ENCODE data around the gene ANKRD40.
A peak's percentile ranks its signal among the peaks of the same experiment; 100 is the strongest.
"Not testable (repeated sequence)": the region's sequence is repeated elsewhere in the genome, so short reads cannot be mapped to it uniquely, and the experiment has no call there.

The ANKRD40 gene

DNA sequence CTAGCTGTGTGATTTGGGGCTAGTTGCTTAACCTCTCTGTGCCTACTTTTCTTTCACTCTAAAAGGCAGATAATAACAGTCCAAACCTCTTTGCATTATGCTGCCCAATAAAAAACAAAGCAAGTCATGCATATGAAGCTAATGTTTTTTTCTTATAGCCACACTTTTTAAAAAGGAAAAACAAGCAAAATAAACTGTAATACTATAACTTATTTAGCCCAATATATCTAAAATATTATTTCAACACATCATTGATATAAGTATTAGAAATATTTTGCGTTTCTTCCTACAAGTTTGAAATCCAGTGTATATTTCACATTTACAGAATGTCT, 22.4 kb downstream of the ANKRD40 start:
- no peak for DNase-seq

DNA sequence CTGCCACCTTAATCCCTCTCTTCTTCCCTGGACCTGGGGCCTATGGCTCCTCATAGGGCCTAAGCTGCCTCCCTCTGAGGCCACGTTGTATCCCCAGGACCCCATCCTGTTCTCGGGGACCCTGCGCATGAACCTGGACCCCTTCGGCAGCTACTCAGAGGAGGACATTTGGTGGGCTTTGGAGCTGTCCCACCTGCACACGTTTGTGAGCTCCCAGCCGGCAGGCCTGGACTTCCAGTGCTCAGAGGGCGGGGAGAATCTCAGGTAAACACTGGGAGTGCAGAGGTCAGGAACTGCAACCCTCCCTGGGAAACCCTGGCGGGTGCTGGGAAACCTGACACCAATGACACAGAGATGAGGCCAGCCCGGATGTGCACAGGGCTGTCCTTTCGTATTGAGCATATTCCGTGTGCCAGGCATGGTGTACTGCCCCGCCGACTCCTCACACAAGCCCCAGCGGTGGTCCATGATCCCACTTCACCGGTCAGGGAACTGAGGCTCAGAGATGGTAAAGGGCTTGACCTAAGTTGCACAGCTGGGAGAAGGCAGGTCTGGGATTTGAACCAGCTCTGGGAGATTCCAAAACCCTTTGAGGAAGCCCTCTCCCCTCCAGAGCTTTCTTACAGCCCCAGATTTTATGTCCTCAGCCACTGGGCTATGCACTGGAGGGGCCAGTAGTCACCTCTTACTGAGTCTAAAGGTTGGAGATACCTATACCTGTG, 22.9 kb downstream of the ANKRD40 start:
- DNase-seq, result no peak

DNA sequence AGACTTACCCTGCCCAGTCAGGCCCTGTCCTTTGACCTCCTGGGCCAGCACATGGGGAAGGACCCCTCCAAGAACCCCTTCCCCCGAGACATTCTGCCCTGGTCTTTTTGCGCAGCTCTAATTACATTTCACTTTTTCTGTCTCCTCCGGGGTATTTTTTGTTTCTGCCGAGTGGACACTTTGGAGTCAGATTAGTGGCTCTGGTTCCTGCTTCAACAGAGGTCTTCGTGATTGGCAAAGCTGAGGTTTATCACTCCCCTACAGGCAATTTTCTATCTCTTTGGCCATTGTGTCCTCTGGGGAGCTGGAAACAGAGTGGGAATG, 23.5 kb downstream of the ANKRD40 start:
- no peak for DNase-seq

DNA sequence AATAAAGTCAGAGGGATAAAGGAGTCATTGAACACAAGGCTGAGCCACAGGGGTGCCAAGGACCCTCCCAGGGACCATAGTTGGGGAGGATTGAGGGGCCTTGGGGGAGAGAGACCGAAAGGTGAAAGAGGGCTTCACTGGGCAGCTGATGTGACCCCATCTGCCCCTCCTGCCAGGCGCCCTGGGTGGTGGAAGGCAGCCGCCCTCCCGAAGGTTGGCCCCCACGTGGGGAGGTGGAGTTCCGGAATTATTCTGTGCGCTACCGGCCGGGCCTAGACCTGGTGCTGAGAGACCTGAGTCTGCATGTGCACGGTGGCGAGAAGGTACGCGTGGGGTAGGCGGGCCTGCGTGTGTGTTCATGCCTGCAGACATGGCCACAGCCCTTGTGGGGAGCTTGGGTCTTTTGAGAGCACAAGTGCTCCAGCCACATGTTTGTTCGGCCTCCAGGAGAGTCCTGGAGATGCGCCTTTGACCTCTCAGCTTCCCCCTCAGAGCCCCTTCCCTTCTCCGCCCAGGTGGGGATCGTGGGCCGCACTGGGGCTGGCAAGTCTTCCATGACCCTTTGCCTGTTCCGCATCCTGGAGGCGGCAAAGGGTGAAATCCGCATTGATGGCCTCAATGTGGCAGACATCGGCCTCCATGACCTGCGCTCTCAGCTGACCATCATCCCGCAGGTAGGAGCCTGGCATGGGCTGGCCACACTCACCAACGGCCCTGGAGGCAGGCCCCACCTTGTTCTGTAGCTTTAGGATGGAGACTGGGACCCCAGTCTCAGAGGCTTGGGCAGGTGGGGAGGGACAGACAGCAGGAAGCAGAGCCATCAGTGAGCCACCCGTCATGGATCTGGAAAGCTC, 24.1 kb downstream of the ANKRD40 start:
- DNase-seq, result no peak

DNA sequence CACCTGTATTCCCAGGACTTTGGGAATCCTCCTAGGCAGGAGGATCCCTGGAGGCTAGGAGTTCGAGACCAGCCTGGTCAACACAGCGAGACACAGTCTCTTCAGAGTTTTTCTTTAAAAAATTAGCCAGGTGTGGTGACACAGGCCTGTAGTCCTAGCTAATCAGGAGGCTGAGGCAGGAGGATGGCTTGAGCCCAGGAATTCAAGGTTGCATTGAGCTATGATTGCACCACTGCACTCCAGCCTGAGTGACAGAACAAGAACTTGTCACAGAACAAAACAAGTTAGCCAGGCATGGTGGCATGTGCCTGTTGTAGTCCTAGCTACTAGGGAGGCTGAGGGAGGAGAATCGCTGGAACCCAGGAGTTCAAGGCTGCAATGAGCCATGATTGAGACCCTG, 24.8 kb downstream of the ANKRD40 start:
- no peak for DNase-seq

DNA sequence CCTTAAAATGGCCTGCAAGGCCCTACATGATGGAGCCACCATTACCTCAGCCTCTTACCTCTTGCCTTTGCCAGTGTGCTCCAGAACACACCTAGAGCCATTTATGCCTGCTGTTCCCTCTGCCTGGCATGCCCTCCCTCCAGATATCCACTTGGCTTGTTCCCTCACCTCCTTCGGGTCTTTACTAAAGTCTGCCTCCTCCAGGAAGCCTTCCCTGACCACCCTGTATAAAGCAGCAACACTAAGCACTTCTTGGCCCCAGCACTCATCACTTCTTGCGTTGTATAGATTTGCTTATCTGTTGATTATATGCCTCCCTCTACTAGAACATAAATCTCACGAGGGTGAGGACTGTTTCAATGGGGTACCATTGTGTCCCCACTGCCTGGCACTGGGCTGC, 25.3 kb downstream of the ANKRD40 start:
- DNase-seq, result no peak

DNA sequence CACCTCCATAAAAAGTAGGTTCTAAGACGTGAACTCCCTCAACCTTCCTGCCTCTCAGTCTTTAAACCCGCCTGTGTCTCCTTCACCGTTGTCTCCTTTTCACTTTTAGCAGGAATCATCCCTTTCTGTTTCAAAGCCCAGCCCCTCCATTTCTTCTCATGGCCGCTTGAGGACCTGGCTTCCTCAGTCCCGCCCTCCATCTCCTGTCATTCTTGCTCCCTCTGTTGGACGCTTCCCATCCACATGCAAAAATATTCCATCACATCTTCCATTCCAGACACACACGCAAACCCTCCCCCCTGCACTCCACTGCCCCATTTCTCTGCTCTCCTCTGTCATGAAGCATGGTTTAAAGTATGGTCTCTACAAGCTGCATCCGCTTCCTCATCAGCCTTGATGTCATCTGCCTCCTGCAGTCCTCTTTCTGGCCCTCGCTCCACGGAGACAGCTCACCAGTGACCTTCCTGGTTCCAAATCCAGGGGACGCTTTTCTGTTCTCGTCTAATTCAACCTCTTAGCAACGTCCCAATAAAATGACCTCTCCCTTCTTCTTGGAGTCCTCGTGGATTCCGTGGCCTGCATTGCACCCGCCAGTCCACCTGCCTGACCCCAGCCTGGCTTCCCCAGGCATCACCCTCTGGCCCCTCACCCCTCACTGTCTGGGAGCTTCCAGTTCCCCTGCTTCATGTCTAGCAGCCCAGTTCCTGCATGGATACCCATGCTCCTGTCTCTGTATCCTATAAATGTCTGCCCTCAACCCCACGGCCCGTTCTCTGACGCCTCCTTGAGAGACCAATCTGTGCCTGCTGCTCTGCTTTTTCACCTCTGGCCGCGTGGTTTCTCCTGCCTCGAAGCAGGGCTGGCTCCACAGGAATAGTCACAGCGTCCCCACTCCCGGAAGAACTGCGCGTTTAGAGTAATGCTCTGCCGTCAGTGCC, 26.2 kb downstream of the ANKRD40 start:
- DNase-seq, result peak; percentile 73

DNA sequence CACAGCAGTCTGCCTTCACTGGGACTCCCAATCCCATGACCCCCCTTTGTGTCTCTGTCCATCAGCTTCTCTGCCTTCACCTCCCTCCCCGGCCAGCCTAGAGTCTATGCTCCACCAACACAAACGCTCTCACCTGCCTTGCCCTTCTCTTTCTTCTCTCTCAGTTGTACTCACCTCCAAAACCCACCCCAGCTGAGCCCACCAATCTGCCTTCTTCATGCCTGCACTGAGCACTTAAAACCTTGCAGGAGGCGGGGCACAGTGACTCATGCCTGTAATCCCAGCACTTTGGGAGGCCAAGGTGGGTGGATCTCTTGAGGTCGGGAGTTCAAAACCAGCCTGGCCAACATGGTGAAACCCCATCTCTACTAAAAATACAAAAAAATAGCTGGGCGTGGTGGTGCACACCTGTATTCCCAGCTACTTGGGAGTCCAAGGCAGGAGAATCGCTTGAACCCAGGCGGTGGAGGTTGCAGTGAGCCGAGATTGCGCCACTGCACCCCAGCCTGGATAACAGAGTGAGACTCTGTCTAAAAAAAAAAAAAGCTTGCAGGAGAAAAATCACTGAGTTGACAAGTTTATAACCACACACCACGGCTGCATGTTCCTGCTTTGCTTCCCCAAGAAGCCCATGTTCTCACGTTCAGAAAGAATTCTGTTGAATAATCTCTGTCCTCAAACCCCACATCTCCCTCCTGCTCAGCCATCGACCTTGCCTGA, 27.0 kb downstream of the ANKRD40 start:
- DNase-seq, result not testable (repeated sequence)

DNA sequence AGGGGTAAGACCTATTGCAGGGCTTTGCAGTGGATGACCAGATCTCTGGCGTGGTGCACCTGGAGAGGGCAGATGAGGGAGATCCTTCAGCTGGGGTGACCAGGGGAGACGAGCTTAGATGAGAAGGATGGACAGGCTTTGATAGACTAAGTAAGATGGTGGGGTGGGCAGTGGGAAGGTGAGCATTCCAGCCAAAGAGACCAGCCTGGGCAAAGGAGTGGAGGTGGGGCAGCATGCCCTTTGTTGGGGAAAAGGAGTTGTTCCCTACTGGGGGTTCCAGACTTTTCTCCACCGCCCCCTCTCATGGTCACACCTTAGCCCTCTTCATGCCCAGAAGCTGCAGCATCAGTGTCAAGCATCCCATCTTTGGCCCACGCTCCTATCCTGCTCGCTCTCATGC, 27.6 kb downstream of the ANKRD40 start:
- no peak for DNase-seq

DNA sequence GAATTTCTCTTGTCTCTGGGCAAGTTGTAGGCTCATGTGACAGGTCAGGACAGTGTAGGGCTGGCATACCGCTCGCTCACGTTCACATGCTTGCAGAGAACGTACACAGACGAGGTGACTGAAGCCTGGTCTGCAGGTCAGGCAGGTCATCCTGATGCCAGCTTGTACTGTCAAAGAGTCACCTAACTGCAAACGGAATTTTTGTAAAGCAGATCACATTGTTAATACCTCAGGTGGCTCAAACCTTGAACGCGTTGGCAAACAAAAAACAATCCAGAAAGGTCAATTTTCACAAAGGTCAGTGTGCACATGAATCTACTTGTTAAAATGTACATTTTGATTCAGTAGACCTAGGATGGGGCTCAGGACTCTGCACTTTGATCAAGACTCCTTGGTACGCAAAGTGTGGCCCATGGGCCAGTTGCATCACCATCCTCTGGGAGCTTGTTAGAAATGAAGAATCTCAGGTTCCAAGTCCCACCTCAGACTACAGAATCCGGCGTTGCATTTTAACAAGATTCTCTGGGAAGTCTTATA, 28.6 kb downstream of the ANKRD40 start:
- DNase-seq, result no peak

DNA sequence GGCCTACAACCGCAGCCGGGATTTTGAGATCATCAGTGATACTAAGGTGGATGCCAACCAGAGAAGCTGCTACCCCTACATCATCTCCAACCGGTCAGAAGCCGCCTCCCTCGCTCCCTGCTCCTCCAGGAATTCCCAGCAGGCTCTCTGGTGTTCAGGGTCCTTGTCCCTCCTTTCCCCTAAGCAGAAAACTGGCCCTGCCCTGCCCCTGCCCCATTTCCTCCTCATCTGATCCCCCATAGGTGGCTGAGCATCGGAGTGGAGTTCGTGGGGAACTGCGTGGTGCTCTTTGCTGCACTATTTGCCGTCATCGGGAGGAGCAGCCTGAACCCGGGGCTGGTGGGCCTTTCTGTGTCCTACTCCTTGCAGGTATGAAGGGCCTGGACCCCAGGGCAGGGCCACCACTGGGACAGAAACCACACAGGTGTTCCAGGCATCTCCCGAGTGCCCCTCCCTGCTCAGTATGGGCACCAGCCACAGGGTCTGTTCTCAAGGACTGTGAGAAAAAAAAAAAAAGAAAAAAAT, 29.8 kb downstream of the ANKRD40 start:
- DNase-seq, result no peak

DNA sequence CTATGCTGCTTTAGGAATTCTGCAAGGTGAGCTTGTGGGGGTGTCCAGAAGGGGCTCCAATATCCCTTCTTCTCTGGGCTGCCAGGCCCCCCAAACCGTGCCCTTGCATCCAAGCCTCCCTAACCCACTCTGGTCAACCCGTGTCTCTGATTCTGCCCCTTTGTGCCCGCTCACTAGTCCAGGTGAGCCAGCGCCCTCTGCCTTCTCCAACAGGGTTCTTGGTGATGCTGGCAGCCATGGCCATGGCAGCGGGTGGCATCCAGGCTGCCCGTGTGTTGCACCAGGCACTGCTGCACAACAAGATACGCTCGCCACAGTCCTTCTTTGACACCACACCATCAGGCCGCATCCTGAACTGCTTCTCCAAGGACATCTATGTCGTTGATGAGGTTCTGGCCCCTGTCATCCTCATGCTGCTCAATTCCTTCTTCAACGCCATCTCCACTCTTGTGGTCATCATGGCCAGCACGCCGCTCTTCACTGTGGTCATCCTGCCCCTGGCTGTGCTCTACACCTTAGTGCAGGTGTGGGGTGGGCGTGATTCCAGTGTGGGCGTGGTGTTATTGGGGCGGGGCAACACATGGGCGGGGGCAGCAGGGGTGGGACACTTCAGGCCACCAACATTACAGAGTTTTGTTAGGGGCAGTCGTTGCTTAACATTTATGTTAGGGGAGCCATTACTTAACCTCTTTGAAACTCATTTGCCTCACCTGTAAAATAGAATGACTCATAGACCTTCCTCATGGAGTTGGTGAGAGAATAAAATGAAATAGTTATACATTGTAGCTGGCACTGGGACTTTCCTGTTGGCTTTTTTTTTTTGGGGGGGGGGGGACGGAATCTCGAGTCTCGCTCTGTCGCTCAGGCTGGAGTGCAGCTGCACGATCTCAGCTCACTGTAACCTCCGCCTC, 31.4 kb downstream of the ANKRD40 start:
- DNase-seq, result no peak

DNA sequence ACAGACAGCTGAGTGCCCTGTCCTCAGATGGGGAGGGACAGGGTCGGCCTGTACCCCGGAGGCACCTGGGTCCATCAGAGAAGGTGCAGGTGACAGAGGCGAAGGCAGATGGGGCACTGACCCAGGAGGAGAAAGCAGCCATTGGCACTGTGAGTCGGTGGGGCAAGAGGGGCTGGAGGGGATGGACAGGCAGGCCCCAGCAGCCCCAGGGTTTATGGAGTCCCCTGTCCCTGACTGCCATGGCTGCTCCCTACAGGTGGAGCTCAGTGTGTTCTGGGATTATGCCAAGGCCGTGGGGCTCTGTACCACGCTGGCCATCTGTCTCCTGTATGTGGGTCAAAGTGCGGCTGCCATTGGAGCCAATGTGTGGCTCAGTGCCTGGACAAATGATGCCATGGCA, 32.1 kb downstream of the ANKRD40 start:
- DNase-seq, result no peak

DNA sequence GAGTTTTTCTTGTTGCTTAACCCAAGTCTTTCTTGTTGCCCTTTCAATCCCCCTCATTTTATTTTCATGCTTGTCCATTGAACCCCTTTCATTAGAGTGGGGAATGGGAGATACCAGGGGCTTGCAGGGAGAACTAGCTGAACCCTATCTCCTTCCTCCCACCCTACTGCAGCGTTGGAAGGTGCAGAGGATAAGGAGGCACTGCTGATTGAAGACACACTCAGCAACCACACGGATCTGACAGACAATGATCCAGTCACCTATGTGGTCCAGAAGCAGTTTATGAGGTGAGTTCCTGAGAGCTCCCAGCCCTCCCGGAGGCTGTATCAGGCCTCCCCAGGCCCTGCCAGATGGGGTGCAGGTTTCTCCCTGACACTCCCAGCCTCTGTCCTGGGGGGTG, 32.5 kb downstream of the ANKRD40 start:
- DNase-seq, result no peak

DNA sequence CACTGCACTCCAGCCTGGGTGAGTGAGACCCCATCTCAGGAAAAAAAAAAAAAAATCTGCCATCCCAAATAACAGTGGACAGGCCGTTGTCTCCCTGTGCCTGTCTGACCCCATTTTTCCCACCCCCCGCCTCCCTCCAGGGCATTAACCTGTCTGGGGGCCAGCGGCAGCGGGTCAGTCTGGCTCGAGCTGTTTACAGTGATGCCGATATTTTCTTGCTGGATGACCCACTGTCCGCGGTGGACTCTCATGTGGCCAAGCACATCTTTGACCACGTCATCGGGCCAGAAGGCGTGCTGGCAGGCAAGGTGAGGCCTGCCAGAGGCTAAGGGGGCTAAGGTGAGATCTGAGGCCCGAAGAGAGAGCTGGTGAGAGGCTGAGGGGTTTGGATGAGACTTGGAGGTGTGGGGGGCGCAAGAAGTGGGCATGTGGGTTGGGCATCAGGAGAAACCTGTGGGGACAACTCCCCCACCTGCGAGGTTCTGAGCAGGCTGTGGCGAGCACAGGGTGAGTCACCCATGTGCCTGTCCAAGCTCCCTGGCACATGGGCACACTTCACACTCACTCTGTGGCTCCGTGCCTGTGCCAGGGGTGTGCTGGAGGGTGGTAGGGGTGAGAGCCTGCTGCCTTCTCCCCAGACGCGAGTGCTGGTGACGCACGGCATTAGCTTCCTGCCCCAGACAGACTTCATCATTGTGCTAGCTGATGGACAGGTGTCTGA, 34.7 kb downstream of the ANKRD40 start:
- no peak for DNase-seq

DNA sequence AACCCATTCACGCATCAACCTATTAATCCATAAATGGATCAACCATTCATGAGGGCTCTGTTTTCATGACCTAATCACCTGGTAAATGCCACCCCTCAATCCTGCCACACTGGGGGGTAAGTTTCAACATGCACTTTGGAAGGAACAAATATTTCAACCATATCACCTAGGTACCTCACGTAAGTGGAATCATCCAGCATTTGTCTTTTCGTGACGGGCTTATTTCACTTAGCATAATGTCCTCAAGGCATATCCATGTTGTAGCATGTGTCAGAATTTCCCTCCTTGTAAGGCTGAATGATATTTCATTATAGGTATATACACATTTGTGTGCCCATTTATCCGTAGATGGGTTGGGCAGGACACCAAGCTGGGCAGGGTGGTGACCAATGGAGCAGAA, 35.6 kb downstream of the ANKRD40 start:
- DNase-seq, result no peak

DNA sequence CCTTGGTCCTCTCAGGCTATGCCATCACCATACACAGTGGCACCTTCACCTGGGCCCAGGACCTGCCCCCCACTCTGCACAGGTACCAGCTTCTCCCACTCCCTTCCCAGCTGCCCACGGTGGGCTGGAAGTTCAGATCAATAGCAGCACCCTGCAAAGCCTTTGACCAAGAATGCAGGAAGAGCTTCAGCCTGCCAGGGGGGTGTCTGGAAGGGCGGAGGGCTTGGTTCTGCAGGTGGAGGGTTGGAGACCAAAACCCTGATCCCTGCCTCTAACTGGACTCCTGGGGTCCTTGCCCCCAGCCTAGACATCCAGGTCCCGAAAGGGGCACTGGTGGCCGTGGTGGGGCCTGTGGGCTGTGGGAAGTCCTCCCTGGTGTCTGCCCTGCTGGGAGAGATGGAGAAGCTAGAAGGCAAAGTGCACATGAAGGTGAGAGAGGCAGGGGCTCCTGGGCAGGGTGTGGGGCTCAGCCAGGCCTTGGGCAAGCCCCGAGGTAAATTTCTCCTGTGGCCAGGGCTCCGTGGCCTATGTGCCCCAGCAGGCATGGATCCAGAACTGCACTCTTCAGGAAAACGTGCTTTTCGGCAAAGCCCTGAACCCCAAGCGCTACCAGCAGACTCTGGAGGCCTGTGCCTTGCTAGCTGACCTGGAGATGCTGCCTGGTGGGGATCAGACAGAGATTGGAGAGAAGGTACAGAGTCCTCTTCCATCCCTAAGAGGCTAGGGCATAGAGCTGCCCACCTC, 38.7 kb downstream of the ANKRD40 start:
- no peak for DNase-seq

DNA sequence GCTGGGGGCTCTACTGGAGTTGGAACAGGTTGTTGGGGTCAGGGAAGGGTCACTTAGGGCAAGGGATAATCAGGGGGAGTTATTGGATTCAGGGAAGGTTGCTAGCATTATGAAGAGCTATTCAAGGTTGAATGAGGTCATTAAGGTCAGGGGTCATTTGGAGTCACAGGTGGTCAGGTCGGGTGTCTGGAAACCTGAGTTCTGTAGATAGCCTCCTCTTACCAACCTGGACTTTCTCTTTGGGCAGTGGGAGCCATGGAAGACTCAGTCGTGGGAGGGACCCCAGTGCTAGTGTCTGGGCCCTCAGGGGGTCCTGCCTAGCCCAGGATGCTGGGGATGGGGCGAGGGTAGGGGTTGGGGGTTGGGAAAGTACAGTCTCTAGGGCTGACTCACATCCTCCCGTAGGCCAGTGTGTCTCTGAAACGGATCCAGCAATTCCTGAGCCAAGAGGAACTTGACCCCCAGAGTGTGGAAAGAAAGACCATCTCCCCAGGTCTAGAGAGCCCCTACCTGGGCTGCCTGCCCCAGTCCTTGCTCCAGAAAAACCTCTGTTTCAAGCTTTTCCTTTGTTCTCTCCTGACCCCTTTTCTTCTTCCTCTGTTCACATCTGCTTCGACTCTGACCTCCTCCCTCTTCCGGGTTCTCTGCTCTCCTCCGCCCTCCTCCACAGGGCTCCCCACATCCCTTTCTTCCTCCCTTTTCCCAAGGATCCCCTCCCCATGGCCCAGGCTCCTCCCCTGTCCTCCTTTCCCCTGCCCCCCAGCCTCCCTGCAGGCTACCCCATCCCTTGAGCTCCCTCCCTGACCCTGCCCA, 39.5 kb downstream of the ANKRD40 start:
- DNase-seq, result no peak
